ENCODE data around the gene CALHM2.

CALHM2 gene

DNA sequence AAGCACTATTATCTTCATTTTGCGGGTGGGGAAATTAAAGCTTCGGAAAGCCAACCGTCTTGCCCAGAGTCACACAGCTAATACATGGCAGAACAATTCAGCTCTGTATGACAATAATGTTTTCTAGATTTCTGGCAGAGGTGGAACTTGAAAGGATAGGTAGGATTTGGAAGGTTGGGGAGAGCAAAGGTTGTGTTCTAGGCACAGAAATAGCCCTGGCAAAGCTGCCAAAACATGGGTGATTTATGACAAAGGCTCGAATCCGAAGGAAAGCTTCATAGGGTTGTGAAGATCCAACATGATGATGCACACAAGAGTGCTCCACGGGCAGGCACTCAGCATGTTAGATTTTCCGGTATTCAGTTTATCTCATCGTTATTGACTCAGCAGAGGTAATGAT, 36.6 kb downstream of the CALHM2 start:
- DNase-seq (ENCODE audit: low read depth): no peak

DNA sequence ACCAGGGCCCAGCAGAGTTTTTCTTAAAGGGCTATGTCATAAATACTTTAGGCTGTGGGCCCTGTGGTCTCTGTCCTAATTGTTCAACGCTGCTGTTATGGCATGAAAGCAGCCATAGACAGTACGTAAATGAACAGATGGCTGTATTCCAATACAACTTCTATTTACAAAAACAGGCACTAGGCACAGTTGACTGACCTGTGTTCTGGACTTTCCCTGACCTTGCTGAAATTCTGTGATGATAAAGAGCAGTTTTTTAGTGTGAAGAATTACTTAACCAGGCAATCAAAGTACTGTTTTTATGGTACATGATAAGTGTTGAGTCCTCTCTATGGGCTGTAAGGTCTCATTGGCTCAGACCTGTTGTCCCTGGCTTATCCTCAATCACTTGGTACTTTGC, 38.6 kb downstream of the CALHM2 start:
- DNase-seq (ENCODE audit: low read depth): no peak

GRCh38 chr10:103397191-103397825, 54.9 kb downstream of the CALHM2 start:
- no peak for DNase-seq (ENCODE audit: low read depth)

GRCh38 chr10:103396789-103397087, 55.4 kb downstream of the CALHM2 start:
- DNase-seq (ENCODE audit: low read depth): no peak
